HG02798 (cell line): ENCODE results near the gene TOP2A.

ENCODE experiments used
- ATAC-seq: cut with Tn5 transposase; IDR thresholded peaks from one replicate; pipeline ENCODE4 v1.9.1; 2021; ENCODE audit warnings: mild to moderate bottlenecking; ENCODE audit not compliant: unreplicated experiment, poor library complexity

Gene TOP2A, protein sequence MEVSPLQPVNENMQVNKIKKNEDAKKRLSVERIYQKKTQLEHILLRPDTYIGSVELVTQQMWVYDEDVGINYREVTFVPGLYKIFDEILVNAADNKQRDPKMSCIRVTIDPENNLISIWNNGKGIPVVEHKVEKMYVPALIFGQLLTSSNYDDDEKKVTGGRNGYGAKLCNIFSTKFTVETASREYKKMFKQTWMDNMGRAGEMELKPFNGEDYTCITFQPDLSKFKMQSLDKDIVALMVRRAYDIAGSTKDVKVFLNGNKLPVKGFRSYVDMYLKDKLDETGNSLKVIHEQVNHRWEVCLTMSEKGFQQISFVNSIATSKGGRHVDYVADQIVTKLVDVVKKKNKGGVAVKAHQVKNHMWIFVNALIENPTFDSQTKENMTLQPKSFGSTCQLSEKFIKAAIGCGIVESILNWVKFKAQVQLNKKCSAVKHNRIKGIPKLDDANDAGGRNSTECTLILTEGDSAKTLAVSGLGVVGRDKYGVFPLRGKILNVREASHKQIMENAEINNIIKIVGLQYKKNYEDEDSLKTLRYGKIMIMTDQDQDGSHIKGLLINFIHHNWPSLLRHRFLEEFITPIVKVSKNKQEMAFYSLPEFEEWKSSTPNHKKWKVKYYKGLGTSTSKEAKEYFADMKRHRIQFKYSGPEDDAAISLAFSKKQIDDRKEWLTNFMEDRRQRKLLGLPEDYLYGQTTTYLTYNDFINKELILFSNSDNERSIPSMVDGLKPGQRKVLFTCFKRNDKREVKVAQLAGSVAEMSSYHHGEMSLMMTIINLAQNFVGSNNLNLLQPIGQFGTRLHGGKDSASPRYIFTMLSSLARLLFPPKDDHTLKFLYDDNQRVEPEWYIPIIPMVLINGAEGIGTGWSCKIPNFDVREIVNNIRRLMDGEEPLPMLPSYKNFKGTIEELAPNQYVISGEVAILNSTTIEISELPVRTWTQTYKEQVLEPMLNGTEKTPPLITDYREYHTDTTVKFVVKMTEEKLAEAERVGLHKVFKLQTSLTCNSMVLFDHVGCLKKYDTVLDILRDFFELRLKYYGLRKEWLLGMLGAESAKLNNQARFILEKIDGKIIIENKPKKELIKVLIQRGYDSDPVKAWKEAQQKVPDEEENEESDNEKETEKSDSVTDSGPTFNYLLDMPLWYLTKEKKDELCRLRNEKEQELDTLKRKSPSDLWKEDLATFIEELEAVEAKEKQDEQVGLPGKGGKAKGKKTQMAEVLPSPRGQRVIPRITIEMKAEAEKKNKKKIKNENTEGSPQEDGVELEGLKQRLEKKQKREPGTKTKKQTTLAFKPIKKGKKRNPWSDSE (N-terminal part only)

DNA sequence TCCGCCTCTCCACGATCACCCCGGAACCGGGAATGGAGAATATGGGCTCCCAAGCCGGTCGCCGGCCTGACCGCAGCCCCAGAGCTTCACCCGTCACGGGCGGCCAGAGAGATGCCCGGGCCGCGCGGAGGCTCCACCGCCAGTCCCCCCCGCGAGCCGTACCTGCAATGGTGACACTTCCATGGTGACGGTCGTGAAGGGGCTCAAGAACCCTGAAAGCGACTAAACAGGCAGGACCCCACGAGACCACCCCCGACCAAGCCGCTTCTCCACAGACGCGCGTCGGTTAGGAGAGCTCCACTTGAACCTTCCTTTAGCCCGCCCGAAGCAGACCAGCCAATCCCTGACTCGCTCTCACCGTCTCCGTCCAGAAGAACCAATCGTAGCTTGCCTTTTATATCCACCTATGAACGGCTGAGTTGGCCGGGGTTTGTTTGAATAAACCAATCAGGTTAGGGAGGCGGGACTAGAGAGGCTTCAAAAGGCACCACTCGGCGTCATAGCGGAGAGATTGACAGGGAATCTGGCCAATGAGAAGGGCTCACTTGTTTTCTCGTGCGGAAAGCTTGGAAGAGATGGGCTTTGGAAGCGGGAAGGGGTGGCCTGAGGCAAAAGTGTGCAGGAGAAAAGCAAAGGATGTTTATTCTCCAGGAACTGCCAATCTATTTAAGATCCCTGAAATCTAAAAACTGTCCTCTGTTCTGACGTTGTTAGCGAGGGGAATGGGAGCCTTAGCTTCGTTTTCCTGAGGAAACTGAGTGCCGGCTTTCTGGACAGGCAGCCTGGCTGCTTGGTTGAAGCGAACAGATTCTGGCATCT, at the start of gene TOP2A:
Gene TOP2A (minus strand): TSS at position 288 of the 819 bp plus-strand sequence. CDS start 105 bp downstream, at position 183.
- ATAC-seq: peak; percentile 99

DNA sequence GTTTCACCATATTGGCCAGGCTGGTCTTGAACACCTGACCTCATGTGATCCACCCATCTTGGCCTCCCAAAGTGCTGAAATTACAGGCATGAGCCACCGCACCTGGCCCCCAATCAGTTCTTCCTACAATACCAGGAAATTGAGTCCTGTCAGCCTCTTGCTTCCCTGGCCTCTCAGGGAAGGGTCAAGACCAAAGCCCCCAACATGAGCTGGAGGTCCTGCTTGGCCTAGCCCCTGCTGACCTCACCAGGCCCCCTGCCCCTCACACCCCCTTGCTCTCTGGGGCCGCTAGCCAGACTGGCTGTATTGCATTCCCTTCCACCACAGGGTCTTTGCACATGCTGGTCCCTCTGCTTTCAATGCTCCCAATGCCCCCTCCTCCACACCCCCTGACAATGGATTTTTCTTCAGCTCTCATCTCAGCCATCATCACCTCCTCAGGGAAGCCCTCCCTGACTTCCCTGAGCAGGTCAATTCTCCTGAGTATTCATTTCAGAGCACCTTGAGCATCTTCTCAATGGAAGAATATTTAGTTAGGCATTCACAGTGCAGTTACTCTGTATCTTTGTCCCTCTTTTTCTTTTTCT, 49.7 kb upstream of the TOP2A start:
- no peak for ATAC-seq

DNA sequence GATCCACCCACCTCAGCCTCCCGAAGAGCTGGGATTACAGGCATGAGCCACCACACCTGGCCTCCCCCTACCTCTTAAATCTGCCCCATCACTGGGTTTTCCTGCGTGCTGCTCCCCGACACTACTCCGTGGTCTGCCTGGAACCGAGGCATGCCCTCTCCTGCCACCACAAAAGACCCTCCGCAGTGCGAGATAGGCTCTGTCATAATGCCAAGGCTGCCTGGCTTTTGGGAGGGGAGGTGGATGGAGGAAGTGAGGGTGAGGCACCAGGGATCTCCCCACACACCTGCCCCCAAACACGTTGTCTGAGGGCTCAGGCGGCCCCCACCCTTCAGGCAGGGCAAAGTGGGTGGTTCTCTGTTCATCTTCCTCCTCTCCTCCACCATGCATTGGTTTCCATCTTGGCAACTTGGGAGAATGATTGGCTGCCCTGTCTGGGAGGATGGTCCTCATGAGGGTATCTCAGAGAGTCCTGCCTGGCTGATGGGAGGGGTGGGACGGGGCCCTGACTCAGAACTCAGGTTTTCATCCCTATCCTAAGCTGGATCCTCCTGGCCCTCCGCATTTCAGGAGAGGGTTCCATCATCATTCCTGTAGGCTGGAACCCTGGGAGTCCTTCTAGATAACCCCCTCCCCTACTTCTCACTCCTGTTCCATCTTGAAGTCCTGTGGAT, 48.7 kb upstream of the TOP2A start:
- ATAC-seq: no peak

DNA sequence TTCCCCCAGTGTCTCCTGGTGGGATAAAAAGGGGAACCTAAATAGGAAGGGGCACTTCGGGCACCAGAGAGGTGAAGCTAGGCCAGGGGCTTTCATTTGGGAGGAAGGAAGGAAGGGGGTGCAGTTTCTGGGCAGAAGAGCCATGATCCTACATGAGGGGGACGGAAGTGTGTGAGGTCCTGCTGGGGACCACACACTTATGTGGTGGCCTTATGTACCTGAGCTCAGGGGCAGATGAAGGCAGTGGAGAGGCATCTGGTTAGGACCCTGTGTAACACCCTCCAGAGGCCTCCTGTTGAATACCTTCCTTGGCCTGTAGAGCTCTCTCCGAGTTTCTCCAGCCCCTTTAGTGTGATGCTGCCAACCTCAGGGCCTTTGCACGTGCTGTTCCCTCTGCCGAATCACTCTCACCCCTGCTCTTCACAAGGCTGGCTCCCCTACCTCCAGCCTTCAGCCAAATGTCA, 46.7 kb upstream of the TOP2A start:
- ATAC-seq: no peak

DNA sequence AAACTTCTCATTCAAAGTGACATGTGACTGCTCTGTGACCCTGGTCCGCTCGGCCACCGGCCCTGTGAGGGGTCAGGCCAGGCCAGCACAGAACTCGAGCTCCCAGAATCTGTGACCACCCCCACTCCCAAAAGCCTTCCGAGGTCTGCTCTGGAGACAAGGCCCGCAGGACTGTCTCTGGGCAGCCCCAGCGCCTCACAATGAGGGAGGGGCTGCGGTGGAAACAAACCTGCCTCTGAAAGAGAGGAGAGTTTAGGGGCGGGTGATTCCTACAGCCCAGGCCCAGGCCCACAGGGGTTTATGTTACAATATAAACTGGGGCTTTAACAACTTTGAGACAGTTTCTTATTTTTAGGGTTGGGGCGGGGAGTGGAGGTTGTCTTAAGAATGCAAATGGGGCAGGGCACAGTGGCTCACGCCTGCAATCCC, 45.4 kb upstream of the TOP2A start:
- no peak for ATAC-seq

DNA sequence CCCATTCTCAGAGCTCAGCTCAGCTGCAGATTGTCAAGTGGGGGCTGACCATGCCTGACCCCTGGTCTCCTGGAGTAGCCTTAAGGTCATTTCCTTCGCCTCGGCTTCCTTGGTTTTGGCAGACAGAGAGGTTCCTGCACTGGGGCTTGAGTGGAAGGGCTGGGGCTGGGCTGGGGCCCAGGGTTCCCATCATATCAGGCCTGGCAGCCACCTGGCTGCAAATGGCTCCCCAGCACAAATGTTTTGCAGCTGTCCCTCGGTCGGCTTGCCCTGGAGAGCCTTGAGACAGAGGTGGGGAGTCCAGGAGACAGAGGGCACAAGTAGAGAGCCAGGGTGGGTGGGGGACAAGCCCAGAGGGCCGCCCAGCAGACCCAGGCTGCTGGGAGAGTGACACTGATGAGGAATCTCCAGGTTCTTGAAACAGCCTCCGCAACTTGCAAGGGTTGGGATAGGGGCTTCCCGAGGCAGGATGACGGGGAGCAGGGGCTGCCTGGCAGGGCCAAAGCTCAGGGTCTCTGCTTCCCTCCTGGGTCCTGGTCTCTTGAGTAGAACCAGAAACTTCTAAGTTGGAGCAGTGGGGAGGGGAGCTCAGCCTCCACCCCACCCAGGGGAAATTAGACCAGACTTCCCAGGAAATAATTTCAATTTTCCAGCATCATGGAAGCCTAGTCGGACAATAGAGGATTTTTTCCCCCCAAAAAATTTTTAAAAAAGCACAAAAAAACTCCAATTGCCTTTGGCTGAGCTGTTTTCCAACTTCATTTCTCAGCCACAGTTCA, 44.8 kb upstream of the TOP2A start:
- no peak for ATAC-seq

DNA sequence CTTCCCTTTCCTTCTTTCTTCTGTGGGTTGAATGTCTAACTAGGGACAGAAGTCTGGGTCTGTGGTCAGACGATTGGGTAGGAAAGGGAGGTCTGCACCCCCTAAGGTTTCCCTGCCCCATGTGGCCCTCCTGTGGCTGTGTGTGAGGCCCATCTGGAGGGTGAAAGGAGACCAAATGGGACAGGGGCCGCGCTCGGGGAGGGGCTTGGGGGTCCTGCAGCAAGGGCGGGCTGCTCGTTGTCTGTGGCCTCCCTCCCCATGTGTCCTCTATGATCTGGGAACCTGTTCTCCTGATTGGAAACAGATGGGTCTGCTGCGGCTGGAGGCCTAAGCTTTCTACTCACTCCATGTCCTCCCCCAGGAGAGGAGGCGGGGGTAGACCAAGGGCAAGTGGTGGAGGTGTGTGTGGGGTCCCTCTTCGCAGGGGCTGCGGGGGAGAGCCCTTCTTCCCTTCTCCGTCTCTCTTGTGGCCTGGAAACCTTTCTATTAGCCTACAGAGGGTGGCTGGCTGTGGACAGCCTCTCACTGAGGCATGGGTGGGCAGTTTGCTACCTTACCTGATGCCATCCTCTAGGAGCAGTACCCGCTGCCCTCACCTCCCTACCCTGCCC, 44.1 kb upstream of the TOP2A start:
- ATAC-seq: no peak

DNA sequence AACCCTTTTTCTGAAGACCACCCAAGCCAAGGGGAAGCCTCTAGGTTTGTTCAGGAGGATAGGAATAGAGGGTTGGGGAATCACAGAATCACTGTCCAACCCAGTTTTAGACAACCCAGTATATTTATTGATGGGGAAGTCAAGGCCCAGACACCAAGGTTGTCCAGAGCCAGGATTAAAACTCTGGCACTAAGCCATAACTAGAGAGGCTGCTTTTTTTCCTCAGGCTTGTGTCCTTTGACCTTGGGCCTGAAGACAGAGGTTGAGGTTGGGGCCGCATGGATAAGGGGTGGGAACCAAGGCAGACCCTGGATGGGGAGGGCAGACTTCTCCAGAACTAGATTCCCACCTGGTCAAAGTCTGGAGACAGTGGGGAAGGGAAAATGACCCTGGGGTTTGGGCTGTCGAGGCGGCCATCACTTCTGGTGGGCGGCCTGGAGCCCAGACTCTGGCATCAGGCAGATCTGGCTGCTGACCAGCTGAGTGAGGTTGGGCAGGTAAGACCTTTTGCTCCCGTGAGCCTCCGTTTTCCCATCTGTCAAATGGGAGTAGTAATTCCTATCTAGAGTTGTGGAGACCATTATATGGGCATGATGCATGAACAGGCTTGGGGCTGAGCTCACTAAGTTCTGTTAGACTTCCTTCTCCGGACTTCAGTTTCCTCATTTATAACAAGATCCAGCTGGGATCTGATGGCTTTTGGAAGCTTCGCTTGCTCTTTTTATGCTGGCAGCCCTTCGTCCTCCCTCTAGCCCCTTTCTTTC, 43.5 kb upstream of the TOP2A start:
- no peak for ATAC-seq

DNA sequence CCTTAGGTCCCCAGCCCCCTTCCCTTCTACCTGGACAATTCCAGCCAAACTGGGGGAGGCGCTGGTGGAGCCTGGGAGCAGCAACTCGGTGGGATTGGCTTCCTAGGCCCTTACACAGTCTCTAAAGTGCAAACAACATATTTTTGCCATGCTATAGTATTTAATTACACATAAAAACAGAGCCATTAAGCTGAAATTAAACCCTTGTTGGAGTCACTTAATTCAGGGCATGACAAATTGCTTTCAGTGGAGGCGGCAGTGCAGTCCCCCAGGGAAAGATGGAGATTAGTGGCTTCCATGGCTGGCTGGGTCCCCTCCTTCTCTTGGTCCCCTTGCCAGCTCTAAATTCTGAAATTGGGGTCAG, 42.9 kb upstream of the TOP2A start:
- no peak for ATAC-seq

DNA sequence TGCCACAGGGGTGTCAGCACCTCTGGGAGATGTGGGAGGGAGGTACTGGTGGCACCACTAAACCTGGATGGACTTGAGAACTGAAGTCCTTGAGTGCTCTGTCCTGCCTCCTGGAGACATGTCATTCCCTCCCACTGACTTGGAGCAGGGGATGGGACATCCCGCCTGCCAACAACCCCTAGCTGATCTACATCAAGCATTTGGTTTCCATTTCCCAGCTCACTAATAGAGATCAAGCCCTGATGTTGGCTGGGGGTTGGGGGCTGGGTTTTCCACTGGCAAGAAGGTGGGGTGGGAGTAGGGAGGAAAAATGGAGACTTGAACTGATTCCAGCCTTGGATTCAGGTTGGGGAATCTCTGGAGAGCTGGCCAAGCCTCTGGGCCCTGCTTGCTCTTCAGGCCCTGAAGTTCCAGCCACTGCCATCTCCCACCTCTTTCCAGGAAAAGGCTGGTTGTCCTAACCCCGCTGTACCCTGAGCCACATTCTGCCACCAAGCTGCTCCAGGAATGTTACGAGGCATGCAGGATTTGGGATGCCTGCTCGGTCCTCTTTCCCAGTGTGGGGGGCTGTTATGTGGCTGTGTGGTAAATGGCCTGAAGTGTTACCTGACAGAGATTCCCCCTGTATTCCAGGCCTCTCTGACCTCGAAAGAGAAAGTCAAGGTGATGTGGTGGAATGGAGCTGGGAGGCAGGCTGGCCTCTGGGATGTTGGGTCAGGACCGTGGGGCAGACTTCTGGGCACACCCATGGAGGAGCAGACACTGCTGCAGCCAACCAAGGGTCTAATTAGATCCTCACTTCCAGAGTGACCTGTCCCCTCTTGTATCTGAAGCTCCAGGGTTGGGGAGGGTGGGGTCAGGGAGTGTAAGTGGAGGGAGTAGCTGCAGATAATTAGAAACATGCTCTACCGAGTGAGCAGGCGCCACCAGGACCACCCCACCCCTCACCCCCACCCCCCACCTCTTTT, 42.2 kb upstream of the TOP2A start:
- no peak for ATAC-seq

DNA sequence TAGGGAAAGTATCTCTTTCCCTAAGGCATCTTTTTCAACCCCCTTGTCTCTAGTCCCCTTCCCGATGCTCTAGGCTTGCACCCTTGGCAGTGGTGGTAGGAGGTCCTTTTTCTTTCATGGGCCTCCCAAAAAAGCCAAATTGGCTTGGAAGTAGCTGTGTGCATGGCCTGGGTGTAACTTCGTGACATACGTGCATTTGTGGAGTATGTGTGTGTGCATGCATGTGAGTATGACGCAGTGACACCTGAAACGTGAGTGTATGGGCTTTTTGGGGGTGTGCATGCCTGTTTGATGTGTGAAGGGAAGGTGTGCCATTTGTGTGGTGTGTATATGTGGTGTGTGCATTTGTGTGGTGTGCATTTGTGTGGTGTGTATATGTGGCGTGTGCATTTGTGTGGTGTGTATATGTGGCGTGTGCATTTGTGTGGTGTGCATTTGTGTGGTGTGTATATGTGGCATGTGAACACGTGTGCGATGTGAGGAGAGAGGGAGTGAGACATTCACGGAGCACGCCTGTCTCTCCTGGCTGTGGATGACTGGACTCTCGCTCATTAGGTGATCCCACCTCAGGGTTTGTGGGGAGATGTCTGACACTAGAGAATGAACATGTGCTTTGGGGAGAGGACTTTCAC, 41.3 kb upstream of the TOP2A start:
- ATAC-seq: no peak

DNA sequence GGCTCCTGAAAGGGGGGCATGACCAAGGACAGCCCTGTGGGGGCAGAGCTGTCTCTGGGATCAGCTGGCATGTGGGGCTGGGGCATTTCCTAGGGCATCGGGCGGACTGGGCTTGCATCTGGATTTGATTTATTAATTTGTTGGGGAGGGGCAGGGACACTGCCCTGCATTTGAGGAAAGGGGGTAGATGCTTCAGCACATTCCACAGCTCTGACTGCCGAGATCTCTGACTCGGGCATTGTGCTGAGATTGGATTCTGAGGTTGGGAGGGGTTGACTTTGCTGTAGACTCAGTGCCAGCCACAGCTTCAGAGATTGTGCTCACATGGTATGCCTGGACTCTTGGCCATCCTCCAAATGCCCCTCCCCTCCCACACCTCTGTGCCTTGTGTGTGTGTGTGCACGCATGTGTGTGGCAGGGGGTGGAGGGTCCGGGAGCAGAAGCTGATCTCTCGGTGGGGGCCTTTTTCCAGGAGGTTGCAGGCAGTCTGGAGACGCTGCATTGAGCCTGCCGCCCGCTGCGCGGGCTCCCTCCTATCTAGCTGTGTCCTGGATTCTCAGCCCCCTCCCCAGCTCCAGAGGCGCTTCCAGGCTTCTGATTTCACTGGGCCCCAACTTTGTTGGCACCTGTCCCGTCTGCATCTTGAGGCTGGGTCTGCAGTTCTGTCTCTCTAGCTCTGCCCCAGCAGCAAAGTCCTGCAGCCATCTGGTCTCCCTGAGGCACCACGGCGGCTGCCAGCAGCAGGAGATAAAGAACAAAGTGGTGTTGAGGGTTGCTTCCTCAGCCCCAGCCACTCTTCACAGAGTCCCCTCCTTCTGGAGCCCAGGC, 40.5 kb upstream of the TOP2A start:
- ATAC-seq: no peak

DNA sequence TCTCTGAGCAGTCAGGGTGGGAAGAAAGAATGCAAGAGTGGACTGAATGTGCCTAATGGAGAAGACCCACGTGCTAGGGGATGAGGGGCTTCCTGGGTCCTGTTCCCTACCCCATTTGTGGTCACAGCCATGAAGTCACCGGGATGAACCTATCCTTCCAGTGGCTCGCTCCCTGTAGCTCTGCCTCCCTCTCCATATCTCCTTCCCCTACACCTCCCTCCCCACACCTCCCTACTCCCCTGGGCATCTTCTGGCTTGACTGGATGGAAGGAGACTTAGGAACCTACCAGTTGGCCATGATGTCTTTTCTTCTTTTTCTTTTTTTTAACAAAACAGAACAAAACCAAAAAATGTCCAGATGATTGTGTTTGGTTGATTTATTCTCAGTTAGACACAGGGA, 39.7 kb upstream of the TOP2A start:
- no peak for ATAC-seq

DNA sequence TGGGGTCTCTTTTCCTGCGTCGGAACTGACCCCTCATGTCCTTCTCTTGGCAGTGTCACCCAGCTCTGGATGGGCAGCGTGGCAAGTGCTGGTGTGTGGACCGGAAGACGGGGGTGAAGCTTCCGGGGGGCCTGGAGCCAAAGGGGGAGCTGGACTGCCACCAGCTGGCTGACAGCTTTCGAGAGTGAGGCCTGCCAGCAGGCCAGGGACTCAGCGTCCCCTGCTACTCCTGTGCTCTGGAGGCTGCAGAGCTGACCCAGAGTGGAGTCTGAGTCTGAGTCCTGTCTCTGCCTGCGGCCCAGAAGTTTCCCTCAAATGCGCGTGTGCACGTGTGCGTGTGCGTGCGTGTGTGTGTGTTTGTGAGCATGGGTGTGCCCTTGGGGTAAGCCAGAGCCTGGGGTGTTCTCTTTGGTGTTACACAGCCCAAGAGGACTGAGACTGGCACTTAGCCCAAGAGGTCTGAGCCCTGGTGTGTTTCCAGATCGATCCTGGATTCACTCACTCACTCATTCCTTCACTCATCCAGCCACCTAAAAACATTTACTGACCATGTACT, 38.8 kb upstream of the TOP2A start:
- no peak for ATAC-seq
